HG02763 (cell line): ENCODE measurements around the gene ICAM2.

Experiments
- ATAC-seq: cut with Tn5 transposase; IDR thresholded peaks from one replicate; pipeline ENCODE4 v1.9.1; 2021; ENCODE audit warnings: mild to moderate bottlenecking, moderate library complexity; ENCODE audit not compliant: unreplicated experiment

The ICAM2 gene

GRCh38 chr17:64045176-64045575 lies 24.7 kb upstream of the ICAM2 start:
- no peak for ATAC-seq

GRCh38 chr17:64042700-64043485 lies 22.5 kb upstream of the ICAM2 start:
- no peak for ATAC-seq

- ATAC-seq, result no peak
Measured at GRCh38 chr17:64041912-64042311, 21.5 kb upstream of the ICAM2 start.

- no peak for ATAC-seq
Measured at GRCh38 chr17:64040206-64040605, 19.8 kb upstream of the ICAM2 start.

GRCh38 chr17:64039106-64039400 lies 18.6 kb upstream of the ICAM2 start:
- ATAC-seq, result no peak

- no peak for ATAC-seq
Measured at GRCh38 chr17:64038331-64039105, 18.1 kb upstream of the ICAM2 start.

- ATAC-seq, result no peak
Measured at GRCh38 chr17:64037802-64038201, 17.4 kb upstream of the ICAM2 start.

- no peak for ATAC-seq
Measured at GRCh38 chr17:64037180-64037579, 16.7 kb upstream of the ICAM2 start.

- no peak for ATAC-seq
Measured at GRCh38 chr17:64036198-64036922, 15.9 kb upstream of the ICAM2 start.

GRCh38 chr17:64032081-64032480 lies 11.6 kb upstream of the ICAM2 start:
- ATAC-seq, result no peak

- ATAC-seq, result no peak
Measured at GRCh38 chr17:64028874-64029464, 8.5 kb upstream of the ICAM2 start.

- ATAC-seq, result peak; percentile 59
Measured at GRCh38 chr17:64025732-64026294, 5.4 kb upstream of the ICAM2 start.

GRCh38 chr17:64024781-64025731 lies 4.6 kb upstream of the ICAM2 start:
- ATAC-seq, result no peak

GRCh38 chr17:64024215-64024654 lies 3.8 kb upstream of the ICAM2 start:
- no peak for ATAC-seq

GRCh38 chr17:64022611-64023063 lies 2.2 kb upstream of the ICAM2 start:
- ATAC-seq, result no peak

GRCh38 chr17:64019551-64019961 lies 877 bp downstream of the ICAM2 start:
- ATAC-seq, result peak; percentile 5

- no peak for ATAC-seq
Measured at GRCh38 chr17:64017381-64017980, 3.0 kb downstream of the ICAM2 start.

- no peak for ATAC-seq
Measured at GRCh38 chr17:64016974-64017373, 3.5 kb downstream of the ICAM2 start.

- ATAC-seq, result no peak
Measured at GRCh38 chr17:64016231-64016784, 4.1 kb downstream of the ICAM2 start.
